Islet of Langerhans (tissue), 1 donor: ENCODE data around the gene FATE1.

Source experiments
- FAIRE-seq: peaks from one replicate; lab custom pipeline; 2011; peaks lifted over from hg19 to GRCh38; lab: Jason Lieb, UNC

The FATE1 gene

DNA sequence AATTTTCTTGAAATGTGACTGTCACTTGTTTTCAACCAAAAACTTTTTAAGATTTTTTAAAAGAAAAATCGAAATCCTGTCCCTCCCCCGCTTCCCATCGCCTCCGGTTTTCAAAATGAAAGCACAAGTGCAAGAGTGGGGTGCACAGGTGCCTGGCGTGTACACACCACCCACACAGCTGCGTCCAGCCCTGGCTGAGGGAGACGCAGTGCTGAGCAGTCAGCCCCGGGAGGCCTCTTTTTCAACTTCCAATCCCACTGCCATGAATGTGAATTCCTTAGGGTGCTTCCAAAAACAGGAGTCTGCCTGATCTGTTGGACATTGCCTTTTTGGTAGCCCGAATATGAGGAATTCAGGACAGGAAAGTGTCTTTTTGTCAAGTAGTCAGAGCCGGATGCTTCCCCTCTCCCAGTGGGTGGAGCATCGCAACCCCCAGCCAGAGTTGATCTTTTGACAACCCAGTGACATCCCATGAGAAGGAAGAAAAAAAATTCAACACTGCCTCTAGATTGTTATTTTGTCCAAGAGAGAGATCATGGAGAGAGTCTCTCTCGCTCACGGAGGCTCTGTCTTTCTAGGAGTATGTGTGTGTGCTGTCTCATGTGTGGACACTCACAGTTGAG is 11.7 kb upstream of the FATE1 start:
- FAIRE-seq = no peak

GRCh38 chrX:151708821-151709220 is 7.0 kb upstream of the FATE1 start:
- FAIRE-seq = no peak

DNA sequence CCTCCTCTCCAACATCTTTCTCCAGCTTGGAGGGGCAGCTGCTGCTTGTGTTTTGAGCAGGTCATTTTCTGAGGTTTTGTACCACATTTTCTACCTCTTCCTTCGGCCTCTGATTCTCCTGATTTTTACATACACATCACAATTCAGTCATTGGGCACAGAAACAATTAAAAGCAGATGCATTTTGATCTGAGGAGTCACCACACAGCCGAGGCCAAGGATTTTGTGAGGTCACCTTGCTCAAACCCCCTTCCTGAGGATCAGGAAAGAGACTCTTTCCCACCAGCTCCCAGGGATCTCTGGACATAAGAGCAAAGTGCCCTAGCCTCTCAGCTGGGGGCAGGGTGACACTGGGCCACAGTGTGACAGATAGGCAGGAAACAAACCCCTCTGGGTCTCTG is 5.4 kb upstream of the FATE1 start:
- FAIRE-seq = no peak

GRCh38 chrX:151711154-151711553 is 4.7 kb upstream of the FATE1 start:
- FAIRE-seq = no peak

GRCh38 chrX:151711787-151712186 is 4.0 kb upstream of the FATE1 start:
- no peak for FAIRE-seq

- no peak for FAIRE-seq
Measured at GRCh38 chrX:151712253-151712652, 3.6 kb upstream of the FATE1 start.

- FAIRE-seq = no peak
Measured at GRCh38 chrX:151713849-151714248, 2.0 kb upstream of the FATE1 start.

GRCh38 chrX:151714362-151714761 is 1.5 kb upstream of the FATE1 start:
- FAIRE-seq = no peak

DNA sequence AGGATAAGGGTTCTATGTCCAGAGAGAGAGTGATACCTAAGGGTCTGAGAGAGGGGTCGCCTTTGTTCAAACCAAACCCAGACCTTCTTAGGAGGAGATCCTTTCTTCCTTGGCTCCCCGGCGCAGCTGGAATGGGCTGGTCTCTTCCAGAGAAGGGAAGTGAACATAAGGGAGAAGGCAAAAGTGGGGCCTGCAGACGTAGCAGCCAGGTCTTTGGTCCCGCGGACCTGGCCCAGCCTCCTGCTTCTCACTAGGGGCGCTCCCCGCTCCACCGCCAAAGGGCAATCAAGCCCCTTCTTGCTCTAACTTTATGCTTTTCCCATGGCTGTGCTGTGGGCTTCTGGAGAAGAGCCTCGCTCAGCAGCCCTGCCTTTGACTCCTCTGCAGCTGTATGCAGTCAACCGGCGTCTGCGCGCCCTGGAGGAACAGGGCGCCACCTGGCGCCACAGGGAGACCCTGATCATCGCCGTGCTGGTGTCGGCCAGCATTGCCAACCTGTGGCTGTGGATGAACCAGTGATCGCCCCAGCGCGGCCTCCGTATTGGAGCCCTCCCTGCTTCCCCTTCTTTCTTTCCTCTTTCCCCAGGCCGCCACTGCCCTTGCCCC is 6.5 kb downstream of the FATE1 start:
- FAIRE-seq = no peak

DNA sequence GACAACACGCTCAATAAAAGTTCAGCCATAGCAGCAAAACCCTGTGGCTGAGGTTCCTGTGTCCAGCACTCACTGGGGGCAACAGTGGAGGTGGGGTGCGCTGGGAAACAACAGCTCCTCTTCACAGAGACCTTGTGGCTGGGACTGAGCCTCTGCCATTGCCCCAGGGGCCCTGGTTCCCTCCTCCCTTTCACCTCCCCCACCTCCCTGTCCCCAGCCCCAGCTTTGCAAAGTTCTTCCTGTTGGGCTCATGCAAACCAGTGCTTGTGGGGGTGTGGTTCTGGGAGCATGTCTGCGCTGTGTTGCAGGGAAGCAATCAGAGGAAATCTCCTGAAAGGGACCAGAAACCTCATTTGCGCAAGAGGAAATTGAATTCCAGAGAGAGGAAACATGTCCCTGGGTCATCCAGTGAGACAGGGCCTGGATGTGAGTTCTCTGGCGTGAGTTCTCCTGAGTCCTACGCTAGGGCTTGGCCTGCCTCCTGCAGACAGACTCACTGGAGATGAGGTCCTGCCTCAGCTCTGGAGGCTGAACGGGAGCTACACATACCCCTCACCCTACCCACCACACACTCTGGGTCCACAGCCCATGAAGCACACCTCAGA is 7.4 kb downstream of the FATE1 start:
- no peak for FAIRE-seq

DNA sequence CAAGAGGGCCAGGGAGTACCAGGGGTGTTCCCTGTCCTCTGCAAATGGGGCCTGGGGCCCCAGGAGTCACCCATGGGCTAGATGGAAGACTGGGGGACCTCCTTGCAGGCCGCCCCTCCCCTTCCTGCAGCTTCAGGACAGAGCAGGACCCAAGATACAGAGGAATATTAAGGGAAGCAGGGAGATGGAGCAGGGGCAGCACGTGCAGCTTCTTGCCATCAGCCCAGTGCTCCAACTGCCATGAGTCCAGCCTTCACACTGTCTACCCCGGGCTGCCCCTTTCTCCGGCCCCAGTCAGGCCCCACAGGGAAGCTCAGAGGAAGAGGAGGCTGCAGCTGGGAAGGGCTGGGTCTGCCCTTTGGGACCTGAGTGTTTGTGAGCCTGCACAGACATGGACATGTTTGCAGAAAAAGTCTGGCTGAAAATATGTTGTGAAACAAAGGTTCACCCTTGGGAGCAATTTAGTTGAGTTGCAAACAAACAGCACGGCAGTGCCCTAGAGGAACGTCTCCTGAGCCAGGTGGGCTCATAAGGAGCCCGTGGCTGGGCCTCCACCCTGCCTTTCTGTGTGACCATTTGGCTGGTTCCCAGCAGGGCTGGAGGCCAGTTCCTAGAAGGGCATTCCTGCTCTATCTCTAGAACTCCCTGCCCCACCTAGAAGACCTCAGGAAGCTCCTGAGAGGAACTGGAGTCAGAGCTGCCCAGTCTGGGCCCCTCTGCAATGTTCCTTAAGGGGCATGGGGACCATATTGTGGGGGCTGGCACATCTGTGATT is 8.9 kb downstream of the FATE1 start:
- no peak for FAIRE-seq

DNA sequence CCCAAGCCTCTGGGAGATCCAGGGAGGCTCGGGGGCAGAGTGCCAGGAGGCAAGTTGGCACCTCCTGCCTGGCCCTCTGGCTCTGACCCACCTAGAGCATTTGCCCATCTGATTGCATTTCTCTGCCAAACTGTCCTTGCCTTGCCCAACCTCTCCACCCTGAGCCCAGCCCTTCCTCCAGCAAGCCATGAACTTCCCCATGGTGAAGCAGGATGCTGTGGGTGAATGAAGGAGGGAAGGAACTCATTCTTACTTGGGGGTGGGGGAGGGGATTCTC is 9.4 kb downstream of the FATE1 start:
- no peak for FAIRE-seq

- no peak for FAIRE-seq
Measured at GRCh38 chrX:151726751-151727150, 10.9 kb downstream of the FATE1 start.

DNA sequence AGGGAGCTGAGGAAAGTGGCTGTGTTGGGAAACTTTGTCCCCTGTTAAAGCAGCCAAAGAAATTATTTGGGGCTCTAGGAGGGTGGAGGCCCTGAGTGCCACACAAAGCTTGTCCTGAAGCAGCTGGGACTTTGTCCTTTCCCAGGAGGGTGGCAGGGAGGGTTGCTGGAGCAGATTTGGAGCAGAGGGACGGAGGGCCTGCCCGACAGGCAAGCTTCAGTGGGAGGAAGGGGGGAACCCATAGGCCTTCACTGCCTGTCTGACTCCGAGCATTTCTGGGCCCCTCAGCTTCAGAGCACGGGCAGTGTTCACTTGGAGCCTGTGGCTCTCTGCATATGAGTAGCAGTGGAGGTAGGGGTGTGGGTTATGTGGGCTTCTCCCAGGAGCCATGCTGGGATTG is 11.5 kb downstream of the FATE1 start:
- FAIRE-seq = no peak

DNA sequence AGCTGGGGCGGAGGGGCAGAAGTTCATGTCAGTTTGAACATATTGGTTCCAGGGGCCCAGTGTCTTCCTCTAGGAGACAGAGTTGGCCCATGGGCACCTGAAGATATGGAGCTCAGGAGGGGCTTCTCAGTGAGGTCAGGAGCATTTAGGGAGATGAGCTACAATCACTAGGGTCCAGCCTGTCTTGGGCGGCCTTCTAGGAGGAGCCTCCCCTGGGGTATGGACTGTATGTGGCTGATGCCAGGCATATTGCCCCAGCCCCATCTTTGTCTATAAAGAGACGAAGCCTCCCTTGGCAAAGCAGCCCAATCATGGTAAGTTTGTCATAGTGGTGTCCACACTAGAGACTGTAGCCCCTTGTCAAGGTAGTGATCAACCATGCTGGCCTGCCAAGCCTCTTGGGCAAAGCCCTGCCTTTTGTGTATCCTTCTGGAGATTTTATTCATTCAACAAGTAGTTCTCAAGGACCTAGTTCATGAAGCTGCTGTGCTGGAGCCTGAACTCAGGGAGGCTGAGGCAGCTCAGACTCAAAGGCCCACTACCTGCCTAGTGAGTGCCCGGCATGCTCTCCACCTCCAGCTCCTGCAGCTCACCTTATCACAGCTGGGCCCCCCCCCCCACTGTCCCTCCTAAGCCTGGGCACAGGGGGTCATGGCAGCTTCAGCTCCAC is 13.4 kb downstream of the FATE1 start:
- FAIRE-seq = no peak

GRCh38 chrX:151734446-151734845 is 18.6 kb downstream of the FATE1 start, which contains the start of gene CNGA2:
Gene CNGA2 (plus strand): TSS chrX:151734746. CDS start chrX:151738484, 3,738 bp downstream.
- FAIRE-seq = no peak

DNA sequence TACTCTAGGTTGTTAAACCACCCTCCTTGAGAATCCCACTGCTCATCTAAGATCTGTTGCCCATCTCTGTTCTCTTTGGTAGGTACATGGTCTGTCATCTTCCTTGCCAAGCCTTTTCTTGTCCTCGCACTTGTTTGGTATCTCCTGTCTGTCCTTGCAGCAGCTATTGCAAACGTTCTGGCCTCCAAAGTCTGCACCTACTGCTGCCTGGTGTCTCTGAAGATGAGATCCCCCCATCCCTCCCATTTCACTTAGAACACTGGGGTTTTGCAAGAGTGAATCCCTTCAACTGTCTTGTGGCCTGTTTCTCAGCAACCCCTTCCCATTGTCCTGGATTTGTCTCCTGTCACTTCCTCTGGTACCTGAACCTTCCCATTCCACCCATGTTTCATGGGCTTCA is 19.4 kb downstream of the FATE1 start:
- FAIRE-seq = no peak

DNA sequence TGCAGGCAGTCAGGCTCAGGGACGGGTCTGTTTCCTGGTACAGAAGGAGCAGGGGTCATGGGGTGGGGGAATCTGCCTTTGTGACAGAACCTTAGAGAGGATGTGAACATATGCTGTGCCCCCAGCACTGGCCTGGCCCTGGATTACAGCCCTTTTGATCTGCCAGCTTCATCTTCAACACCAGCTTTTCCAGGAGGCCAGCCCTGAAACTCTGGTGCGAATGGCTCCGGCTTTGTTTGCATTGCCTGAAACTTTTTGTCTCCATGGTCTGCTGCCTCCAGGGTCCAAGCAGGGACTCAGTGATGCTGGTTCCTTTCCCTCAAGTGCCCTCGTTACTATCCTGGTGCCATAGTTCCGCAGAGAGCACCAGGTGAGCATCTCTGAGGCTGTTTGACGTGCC is 20.9 kb downstream of the FATE1 start:
- FAIRE-seq = no peak

DNA sequence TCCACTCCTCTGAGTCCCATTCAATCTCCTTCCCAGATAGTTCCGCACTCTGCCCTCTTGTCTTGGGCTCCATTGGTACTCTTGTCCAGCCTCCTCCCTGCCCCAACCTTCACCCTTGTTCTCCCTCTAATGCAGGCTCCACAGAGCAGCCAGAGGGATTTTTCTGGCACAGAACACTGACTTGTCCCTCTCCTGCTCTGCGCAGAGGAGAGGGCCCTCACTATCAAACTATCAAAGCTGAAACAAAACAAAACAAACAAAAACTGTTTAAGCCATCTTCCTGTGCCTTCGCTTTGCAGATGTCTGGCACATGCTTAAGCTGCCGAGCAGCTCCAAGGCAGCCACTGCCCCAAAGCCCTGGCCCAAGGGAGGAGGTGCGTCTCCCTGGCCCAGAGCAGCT is 21.7 kb downstream of the FATE1 start:
- FAIRE-seq = no peak

- no peak for FAIRE-seq
Measured at GRCh38 chrX:151738751-151739150, 22.9 kb downstream of the FATE1 start.

DNA sequence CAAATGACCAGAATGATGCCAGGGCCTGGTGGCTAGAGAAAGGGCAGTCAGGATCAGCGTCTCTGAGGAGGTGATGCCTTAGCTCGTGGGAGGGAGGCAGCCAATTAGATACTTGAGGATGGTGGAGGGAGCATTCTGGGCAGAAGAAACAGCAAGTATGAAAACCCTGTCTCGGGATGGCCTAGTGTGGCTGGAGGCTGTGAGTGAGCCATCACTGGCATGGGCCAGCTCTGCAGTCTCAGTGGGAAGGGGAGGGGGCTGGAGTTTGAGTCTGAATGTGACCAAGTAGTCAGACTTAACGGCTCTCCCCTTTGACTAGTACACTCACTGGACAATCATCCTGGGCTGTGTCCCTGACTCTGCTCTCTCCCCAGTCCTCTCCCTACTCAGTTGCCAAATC is 25.8 kb downstream of the FATE1 start:
- no peak for FAIRE-seq

- no peak for FAIRE-seq
Measured at GRCh38 chrX:151742311-151742710, 26.5 kb downstream of the FATE1 start.
